Ishikawa (cell line): ENCODE results near the gene ORC6.

ENCODE experiments used
- CEBPB ChIP-seq: IDR thresholded peaks from 2 replicates; pipeline ENCODE4 v1.6.1; 2012
- CREB1 ChIP-seq: IDR thresholded peaks from 2 replicates; pipeline ENCODE4 v1.6.1; 2012; ENCODE audit warnings: low read depth
- EGR1 ChIP-seq: IDR thresholded peaks from 2 replicates; pipeline ENCODE4 v1.6.1; 2012
- EP300 ChIP-seq: IDR thresholded peaks from 2 replicates; pipeline ENCODE4 v1.6.1; 2012; ENCODE audit warnings: borderline replicate concordance
- FOXM1 ChIP-seq: IDR thresholded peaks from 2 replicates; pipeline ENCODE4 v1.6.1; 2012; ENCODE audit warnings: low read depth, borderline replicate concordance
- NFIC ChIP-seq: IDR thresholded peaks from 2 replicates; pipeline ENCODE4 v1.6.1; 2012
- RAD21 ChIP-seq: IDR thresholded peaks from 2 replicates; pipeline ENCODE4 v1.6.1; 2012; ENCODE audit warnings: low read depth
- TAF1 ChIP-seq: IDR thresholded peaks from 2 replicates; pipeline ENCODE4 v1.6.1; 2012; ENCODE audit warnings: low read depth, mild to moderate bottlenecking
- TCF12 ChIP-seq: IDR thresholded peaks from 2 replicates; pipeline ENCODE4 v1.6.1; 2012; ENCODE audit warnings: low read depth
- TEAD4 ChIP-seq: IDR thresholded peaks from 2 replicates; pipeline ENCODE4 v1.6.1; 2012
- YY1 ChIP-seq: IDR thresholded peaks from 2 replicates; pipeline ENCODE4 v1.6.1; 2012; ENCODE audit warnings: low read depth
- ZBTB7A ChIP-seq: IDR thresholded peaks from 2 replicates; pipeline ENCODE4 v1.6.1; 2012; ENCODE audit warnings: low read depth
- TF ChIP-seq, protein P1 (sequence below): IDR thresholded peaks from 2 replicates; pipeline ENCODE4 v1.6.1; 2012; ENCODE audit warnings: low read depth, mild to moderate bottlenecking
- TF ChIP-seq, protein P2 (sequence below): IDR thresholded peaks from 2 replicates; pipeline ENCODE4 v1.6.1; 2012
- TF ChIP-seq, protein P3 (sequence below): IDR thresholded peaks from 2 replicates; pipeline ENCODE4 v1.6.1; 2012

Gene ORC6

DNA sequence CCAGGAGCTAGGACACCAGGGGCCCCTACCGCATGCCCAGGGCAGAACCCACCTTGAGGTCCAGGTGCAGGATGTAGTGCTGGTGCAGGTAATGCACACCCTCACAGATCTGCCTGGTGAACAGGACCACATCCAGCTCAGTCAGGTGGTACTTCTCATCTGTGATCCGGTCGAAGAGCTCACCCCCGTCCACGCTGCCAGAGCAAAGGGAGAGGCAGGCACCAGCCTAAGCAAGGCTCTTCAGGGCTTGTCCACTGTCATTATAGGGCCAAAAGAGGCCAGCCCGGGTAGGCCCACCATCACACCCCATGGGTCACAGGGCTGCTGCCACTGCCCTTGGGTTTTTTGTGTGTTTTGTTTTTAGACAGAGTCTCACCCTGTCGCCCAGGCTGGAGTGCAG is 37.7 kb downstream of the ORC6 start:
- no peak for TF ChIP-seq YY1
- TF ChIP-seq NFIC, result no peak
- TF ChIP-seq CREB1, result no peak
- no peak for TF ChIP-seq RAD21
- TF ChIP-seq FOXM1, result no peak

DNA sequence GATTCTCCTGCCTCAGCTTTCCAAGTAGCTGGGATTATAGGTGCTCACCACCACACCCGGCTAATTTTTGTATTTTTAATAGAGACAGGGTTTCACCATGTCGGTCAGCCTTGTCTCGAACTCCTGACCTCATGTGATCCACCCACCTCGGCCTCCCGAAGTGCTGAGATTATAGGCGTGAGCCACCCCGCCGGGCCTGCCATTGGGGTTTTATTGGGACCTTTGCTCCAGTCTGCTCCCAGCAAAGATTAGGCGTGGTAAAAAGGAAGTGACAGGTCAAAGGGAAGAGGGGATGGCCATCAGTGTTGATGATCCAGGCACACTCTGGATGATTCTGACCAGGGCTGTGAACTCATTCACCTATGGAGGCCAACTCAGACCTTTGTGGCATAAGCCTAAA is 38.2 kb downstream of the ORC6 start:
- TF ChIP-seq NFIC (no peak), TCF12 (no peak), FOXM1 (no peak), YY1 (no peak), EP300 (no peak), CEBPB (no peak), TAF1 (no peak), EGR1 (no peak), CREB1 (no peak), ZBTB7A (no peak), RAD21 (no peak)
- TF ChIP-seq, protein P1, sequence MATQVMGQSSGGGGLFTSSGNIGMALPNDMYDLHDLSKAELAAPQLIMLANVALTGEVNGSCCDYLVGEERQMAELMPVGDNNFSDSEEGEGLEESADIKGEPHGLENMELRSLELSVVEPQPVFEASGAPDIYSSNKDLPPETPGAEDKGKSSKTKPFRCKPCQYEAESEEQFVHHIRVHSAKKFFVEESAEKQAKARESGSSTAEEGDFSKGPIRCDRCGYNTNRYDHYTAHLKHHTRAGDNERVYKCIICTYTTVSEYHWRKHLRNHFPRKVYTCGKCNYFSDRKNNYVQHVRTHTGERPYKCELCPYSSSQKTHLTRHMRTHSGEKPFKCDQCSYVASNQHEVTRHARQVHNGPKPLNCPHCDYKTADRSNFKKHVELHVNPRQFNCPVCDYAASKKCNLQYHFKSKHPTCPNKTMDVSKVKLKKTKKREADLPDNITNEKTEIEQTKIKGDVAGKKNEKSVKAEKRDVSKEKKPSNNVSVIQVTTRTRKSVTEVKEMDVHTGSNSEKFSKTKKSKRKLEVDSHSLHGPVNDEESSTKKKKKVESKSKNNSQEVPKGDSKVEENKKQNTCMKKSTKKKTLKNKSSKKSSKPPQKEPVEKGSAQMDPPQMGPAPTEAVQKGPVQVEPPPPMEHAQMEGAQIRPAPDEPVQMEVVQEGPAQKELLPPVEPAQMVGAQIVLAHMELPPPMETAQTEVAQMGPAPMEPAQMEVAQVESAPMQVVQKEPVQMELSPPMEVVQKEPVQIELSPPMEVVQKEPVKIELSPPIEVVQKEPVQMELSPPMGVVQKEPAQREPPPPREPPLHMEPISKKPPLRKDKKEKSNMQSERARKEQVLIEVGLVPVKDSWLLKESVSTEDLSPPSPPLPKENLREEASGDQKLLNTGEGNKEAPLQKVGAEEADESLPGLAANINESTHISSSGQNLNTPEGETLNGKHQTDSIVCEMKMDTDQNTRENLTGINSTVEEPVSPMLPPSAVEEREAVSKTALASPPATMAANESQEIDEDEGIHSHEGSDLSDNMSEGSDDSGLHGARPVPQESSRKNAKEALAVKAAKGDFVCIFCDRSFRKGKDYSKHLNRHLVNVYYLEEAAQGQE, result no peak
- TF ChIP-seq, protein P2, sequence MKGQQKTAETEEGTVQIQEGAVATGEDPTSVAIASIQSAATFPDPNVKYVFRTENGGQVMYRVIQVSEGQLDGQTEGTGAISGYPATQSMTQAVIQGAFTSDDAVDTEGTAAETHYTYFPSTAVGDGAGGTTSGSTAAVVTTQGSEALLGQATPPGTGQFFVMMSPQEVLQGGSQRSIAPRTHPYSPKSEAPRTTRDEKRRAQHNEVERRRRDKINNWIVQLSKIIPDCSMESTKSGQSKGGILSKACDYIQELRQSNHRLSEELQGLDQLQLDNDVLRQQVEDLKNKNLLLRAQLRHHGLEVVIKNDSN, result no peak
- TF ChIP-seq, protein P3, sequence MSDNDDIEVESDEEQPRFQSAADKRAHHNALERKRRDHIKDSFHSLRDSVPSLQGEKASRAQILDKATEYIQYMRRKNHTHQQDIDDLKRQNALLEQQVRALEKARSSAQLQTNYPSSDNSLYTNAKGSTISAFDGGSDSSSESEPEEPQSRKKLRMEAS, result no peak

DNA sequence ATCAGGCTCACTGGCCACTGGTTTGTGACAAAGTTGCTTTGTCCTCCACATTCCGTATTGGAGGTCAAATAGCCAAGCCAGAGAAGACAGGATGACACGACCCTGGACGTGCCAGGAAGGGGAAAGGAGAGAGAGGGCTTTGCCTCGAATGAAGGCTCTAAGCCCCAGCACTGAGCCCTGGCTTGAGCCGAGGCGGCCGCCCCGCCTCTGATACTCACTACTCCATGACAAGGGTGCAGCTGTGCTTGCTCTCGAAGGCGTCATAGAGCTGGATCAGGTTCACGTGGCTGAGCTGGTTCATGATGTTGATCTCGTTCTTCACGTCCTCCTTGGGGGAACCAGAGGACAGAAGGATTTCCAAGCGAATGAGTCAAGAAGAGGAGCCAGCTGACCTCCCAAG is 39.3 kb downstream of the ORC6 start:
- TF ChIP-seq FOXM1, result no peak
- TF ChIP-seq TAF1, result no peak
- TF ChIP-seq, protein P3, result no peak
- TF ChIP-seq YY1, result no peak
- TF ChIP-seq ZBTB7A, result no peak
- no peak for TF ChIP-seq RAD21
- no peak for TF ChIP-seq EP300
- TF ChIP-seq TEAD4, result no peak
- no peak for TF ChIP-seq EGR1
- no peak for TF ChIP-seq NFIC
- no peak for TF ChIP-seq CEBPB
- TF ChIP-seq, protein P2, result no peak
- no peak for TF ChIP-seq CREB1
- no peak for TF ChIP-seq TCF12
- TF ChIP-seq, protein P1, result no peak

DNA sequence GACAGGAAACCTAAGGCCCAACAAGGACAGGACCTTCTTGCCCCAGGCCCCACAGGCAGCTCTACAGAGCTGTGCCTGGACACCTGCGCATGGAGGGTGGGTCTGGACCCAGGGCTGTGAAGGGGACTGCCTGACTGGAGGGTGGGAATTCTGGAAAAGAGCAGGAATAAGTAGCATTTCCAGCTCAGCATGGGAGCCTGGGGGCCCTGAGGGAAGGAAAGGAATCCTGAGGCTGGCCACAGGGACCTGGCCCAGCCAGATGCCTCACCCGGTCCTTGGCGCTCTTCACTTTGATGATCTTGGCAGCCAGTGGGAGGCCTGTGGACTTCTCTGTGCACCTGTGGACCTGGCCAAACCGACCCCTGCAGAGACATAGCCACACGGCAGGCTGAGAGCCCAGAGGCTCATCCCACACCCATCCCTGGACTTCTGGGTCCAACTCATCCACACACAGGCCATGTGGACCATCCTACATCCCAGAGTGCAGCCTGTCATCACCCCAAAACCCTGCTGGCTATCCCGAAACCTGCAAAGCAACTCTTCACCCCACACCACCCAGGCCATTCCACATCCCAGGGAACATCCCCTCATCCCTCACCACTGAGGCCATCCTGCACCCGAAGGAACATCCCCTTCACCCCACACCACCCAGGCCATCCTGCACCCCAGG is 40.0 kb downstream of the ORC6 start:
- no peak for TF ChIP-seq TCF12
- no peak for TF ChIP-seq NFIC
- no peak for TF ChIP-seq RAD21
- TF ChIP-seq, protein P1, result no peak

DNA sequence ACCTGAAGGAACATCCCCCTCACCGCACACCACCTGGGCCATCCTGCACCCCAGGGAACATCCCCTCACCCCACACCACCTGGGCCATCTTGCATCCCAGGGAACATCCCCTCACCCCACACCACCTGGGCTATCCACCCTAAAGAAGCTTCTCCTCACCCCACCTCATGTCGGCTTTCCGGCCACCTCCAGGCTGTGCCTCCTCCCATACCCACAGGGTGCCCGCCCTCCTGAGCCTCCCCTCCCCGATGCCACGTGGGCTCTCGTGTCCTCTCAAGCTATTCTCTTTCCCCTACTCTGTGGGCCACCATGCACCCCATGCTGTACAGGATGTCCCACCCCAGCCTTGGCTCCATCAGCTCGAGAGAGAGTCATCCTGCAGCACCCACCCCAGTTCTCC is 40.7 kb downstream of the ORC6 start:
- TF ChIP-seq, protein P1, result no peak
- TF ChIP-seq TCF12 (no peak), ZBTB7A (no peak), TEAD4 (no peak), CEBPB (no peak), FOXM1 (no peak), RAD21 (no peak), CREB1 (no peak), EGR1 (no peak), TAF1 (no peak), YY1 (no peak), NFIC (no peak), EP300 (no peak)
- TF ChIP-seq, protein P3, result no peak
- TF ChIP-seq, protein P2, result no peak
